HG02981 (cell line): ENCODE data around the gene SH2D7.

Experiments
- ATAC-seq: cut with Tn5 transposase; IDR thresholded peaks from one replicate; pipeline ENCODE4 v1.9.1; 2021; ENCODE audit warnings: mild to moderate bottlenecking, moderate library complexity; ENCODE audit not compliant: unreplicated experiment

SH2D7 gene

GRCh38 chr15:78102211-78102610, 9.8 kb downstream of the SH2D7 start:
- no peak for ATAC-seq

- ATAC-seq: no peak
These were observed 10.4 kb downstream of the SH2D7 start for GRCh38 chr15:78102741-78103140.

- peak; percentile 80 for ATAC-seq
These were observed 11.2 kb downstream of the SH2D7 start for GRCh38 chr15:78103406-78104118.

GRCh38 chr15:78104119-78104479, 11.7 kb downstream of the SH2D7 start:
- no peak for ATAC-seq

- ATAC-seq: no peak
These were observed 12.5 kb downstream of the SH2D7 start for GRCh38 chr15:78104566-78105475.

GRCh38 chr15:78105476-78106241, 13.3 kb downstream of the SH2D7 start:
- no peak for ATAC-seq

GRCh38 chr15:78107471-78107870, 15.1 kb downstream of the SH2D7 start:
- ATAC-seq: no peak

- ATAC-seq: no peak
These were observed 16.1 kb downstream of the SH2D7 start for GRCh38 chr15:78108300-78109084.

- no peak for ATAC-seq
These were observed 16.8 kb downstream of the SH2D7 start for GRCh38 chr15:78109156-78109555.

GRCh38 chr15:78110096-78110495, 17.7 kb downstream of the SH2D7 start:
- no peak for ATAC-seq

- no peak for ATAC-seq
These were observed 18.6 kb downstream of the SH2D7 start for GRCh38 chr15:78110916-78111475.

- no peak for ATAC-seq
These were observed 19.4 kb downstream of the SH2D7 start for GRCh38 chr15:78111788-78112187.

GRCh38 chr15:78112551-78112950, 20.2 kb downstream of the SH2D7 start:
- no peak for ATAC-seq

GRCh38 chr15:78120523-78120922, 28.2 kb downstream of the SH2D7 start:
- no peak for ATAC-seq

GRCh38 chr15:78125267-78125666, 32.9 kb downstream of the SH2D7 start:
- ATAC-seq: no peak

GRCh38 chr15:78127882-78128281, 35.5 kb downstream of the SH2D7 start:
- ATAC-seq: no peak

GRCh38 chr15:78129077-78129750, 36.9 kb downstream of the SH2D7 start:
- ATAC-seq: no peak

GRCh38 chr15:78129751-78130287, 37.5 kb downstream of the SH2D7 start:
- no peak for ATAC-seq

GRCh38 chr15:78130466-78131294, 38.3 kb downstream of the SH2D7 start:
- ATAC-seq: no peak
